ENCODE results near the gene ZFP82. TPM values are rescaled to one million over a fixed set of nuclear protein-coding genes. Genes with fewer than 3 reads are reported as not detected.

The ZFP82 gene
- polyA plus RNA-seq, 1 donor from 2014 or later = 19.7 TPM

DNA sequence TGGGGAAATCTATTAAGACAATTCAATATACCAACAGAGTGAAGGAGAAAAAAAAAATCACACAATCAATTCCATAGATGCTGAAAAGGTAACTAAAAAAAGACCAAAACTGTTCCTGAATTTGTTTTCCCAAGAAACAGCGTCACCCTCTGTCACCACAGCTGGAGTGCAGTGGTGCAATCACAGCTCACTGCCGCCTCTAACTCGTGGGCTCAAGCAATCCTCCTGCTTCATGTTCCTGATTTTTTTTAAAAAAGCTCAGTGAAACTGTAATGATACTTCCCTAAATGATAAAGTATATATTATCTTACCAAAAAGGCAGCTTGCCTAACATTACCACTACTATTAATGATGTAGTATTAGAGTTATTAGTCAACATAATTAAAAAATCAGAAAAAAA, 19.9 kb downstream of the ZFP82 start:
- Histone ChIP-seq H3K4me3 (ENCODE audit: low read length) (no peak overlapping the region), H3K79me2 (replicated peaks; ENCODE audit: insufficient read depth, low read length) (no peaks in the 10 kb centered on the region), H2AFZ (ENCODE audit: low read depth, low read length) (no peak overlapping the region), H3K27ac (ENCODE audit: low read length) (no peak overlapping the region), H3F3A (ENCODE audit: insufficient read depth, low read length, poor library complexity, severe bottlenecking) (no peaks in the 10 kb centered on the region), H3K9me2 (ENCODE audit: insufficient read depth, low read length) (no peaks in the 10 kb centered on the region), H3K9ac (ENCODE audit: low read length) (no peak overlapping the region), H3K4me2 (ENCODE audit: low read length) (no peak overlapping the region), H3K27me3 (ENCODE audit: insufficient read depth, low read depth, low read length) (no peaks in the 10 kb centered on the region), H3K36me3 (ENCODE audit: insufficient read depth, low read length) (peaks cover 28% of the 10 kb centered on the region), H4K20me1 (ENCODE audit: insufficient read depth) (no peaks in the 10 kb centered on the region), H3K9me3 (ENCODE audit: low read length) (peaks cover 11% of the 10 kb centered on the region)
- TF ChIP-seq, protein P1, sequence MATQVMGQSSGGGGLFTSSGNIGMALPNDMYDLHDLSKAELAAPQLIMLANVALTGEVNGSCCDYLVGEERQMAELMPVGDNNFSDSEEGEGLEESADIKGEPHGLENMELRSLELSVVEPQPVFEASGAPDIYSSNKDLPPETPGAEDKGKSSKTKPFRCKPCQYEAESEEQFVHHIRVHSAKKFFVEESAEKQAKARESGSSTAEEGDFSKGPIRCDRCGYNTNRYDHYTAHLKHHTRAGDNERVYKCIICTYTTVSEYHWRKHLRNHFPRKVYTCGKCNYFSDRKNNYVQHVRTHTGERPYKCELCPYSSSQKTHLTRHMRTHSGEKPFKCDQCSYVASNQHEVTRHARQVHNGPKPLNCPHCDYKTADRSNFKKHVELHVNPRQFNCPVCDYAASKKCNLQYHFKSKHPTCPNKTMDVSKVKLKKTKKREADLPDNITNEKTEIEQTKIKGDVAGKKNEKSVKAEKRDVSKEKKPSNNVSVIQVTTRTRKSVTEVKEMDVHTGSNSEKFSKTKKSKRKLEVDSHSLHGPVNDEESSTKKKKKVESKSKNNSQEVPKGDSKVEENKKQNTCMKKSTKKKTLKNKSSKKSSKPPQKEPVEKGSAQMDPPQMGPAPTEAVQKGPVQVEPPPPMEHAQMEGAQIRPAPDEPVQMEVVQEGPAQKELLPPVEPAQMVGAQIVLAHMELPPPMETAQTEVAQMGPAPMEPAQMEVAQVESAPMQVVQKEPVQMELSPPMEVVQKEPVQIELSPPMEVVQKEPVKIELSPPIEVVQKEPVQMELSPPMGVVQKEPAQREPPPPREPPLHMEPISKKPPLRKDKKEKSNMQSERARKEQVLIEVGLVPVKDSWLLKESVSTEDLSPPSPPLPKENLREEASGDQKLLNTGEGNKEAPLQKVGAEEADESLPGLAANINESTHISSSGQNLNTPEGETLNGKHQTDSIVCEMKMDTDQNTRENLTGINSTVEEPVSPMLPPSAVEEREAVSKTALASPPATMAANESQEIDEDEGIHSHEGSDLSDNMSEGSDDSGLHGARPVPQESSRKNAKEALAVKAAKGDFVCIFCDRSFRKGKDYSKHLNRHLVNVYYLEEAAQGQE (IDR thresholded peaks at IDR 0.05; ENCODE audit: borderline replicate concordance) = no peak
- TF ChIP-seq POLR2AphosphoS5 (IDR thresholded peaks at IDR 0.05) = no peak
- no peak for TF ChIP-seq EP300 (conservative IDR thresholded peaks at IDR 0.05; ENCODE audit: poor library complexity, severe bottlenecking)
- TF ChIP-seq EZH2 (IDR thresholded peaks at IDR 0.05; ENCODE audit: borderline replicate concordance, insufficient read depth, low read length, poor library complexity, severe bottlenecking) = no peak
- TF ChIP-seq, protein P2, sequence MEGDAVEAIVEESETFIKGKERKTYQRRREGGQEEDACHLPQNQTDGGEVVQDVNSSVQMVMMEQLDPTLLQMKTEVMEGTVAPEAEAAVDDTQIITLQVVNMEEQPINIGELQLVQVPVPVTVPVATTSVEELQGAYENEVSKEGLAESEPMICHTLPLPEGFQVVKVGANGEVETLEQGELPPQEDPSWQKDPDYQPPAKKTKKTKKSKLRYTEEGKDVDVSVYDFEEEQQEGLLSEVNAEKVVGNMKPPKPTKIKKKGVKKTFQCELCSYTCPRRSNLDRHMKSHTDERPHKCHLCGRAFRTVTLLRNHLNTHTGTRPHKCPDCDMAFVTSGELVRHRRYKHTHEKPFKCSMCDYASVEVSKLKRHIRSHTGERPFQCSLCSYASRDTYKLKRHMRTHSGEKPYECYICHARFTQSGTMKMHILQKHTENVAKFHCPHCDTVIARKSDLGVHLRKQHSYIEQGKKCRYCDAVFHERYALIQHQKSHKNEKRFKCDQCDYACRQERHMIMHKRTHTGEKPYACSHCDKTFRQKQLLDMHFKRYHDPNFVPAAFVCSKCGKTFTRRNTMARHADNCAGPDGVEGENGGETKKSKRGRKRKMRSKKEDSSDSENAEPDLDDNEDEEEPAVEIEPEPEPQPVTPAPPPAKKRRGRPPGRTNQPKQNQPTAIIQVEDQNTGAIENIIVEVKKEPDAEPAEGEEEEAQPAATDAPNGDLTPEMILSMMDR (IDR thresholded peaks at IDR 0.05; ENCODE audit: poor library complexity, severe bottlenecking) = no peak
- TF ChIP-seq TAF1 (IDR thresholded peaks at IDR 0.05; ENCODE audit: low read depth) = no peak
- no peak for TF ChIP-seq MXI1 (conservative IDR thresholded peaks at IDR 0.05; ENCODE audit: poor library complexity, severe bottlenecking)
- TF ChIP-seq SMC3 (conservative IDR thresholded peaks at IDR 0.05; ENCODE audit: poor library complexity) = no peak
- no peak for TF ChIP-seq RAD21 (conservative IDR thresholded peaks at IDR 0.05)

- TF ChIP-seq MXI1 (conservative IDR thresholded peaks at IDR 0.05; ENCODE audit: poor library complexity, severe bottlenecking) (no peak), POLR2AphosphoS5 (IDR thresholded peaks at IDR 0.05) (no peak), EP300 (conservative IDR thresholded peaks at IDR 0.05; ENCODE audit: poor library complexity, severe bottlenecking) (no peak), EZH2 (IDR thresholded peaks at IDR 0.05; ENCODE audit: borderline replicate concordance, insufficient read depth, low read length, poor library complexity, severe bottlenecking) (no peak), SMC3 (conservative IDR thresholded peaks at IDR 0.05; ENCODE audit: poor library complexity) (no peak), TAF1 (IDR thresholded peaks at IDR 0.05; ENCODE audit: low read depth) (no peak), RAD21 (conservative IDR thresholded peaks at IDR 0.05) (no peak)
- TF ChIP-seq, protein P1 (IDR thresholded peaks at IDR 0.05; ENCODE audit: borderline replicate concordance) = no peak
- TF ChIP-seq, protein P2 (IDR thresholded peaks at IDR 0.05; ENCODE audit: poor library complexity, severe bottlenecking) = no peak
- H3K36me3 ChIP-seq (ENCODE audit: insufficient read depth, low read length) = peaks cover 32% of the 10 kb centered on the region
- H3K27ac ChIP-seq (ENCODE audit: low read length) = no peak overlapping the region
- no peak overlapping the region for H2AFZ ChIP-seq (ENCODE audit: low read depth, low read length)
- no peak overlapping the region for H3K4me3 ChIP-seq (ENCODE audit: low read length)
- no peaks in the 10 kb centered on the region for H3K9me2 ChIP-seq (ENCODE audit: insufficient read depth, low read length)
- no peaks in the 10 kb centered on the region for H4K20me1 ChIP-seq (ENCODE audit: insufficient read depth)
- H3F3A ChIP-seq (ENCODE audit: insufficient read depth, low read length, poor library complexity, severe bottlenecking) = no peaks in the 10 kb centered on the region
- no peaks in the 10 kb centered on the region for H3K79me2 ChIP-seq (replicated peaks; ENCODE audit: insufficient read depth, low read length)
- no peaks in the 10 kb centered on the region for H3K27me3 ChIP-seq (ENCODE audit: insufficient read depth, low read depth, low read length)
- H3K9me3 ChIP-seq (ENCODE audit: low read length) = peaks cover 31% of the 10 kb centered on the region
- no peak overlapping the region for H3K9ac ChIP-seq (ENCODE audit: low read length)
- no peak overlapping the region for H3K4me2 ChIP-seq (ENCODE audit: low read length)
These were observed 25.3 kb downstream of the ZFP82 start for GRCh38 chr19:36392916-36393673.

Measured in neural cell (in vitro differentiated cells).